GM21447 (cell line): ENCODE data around the gene TBC1D32.
"Not testable (repeated sequence)": the region's sequence is repeated elsewhere in the genome, so short reads cannot be mapped to it uniquely, and the experiment has no call there.

ENCODE experiments used
- ATAC-seq: cut with Tn5 transposase; IDR thresholded peaks from one replicate; pipeline ENCODE4 v1.9.1; 2021; ENCODE audit not compliant: unreplicated experiment

TBC1D32 gene, protein sequence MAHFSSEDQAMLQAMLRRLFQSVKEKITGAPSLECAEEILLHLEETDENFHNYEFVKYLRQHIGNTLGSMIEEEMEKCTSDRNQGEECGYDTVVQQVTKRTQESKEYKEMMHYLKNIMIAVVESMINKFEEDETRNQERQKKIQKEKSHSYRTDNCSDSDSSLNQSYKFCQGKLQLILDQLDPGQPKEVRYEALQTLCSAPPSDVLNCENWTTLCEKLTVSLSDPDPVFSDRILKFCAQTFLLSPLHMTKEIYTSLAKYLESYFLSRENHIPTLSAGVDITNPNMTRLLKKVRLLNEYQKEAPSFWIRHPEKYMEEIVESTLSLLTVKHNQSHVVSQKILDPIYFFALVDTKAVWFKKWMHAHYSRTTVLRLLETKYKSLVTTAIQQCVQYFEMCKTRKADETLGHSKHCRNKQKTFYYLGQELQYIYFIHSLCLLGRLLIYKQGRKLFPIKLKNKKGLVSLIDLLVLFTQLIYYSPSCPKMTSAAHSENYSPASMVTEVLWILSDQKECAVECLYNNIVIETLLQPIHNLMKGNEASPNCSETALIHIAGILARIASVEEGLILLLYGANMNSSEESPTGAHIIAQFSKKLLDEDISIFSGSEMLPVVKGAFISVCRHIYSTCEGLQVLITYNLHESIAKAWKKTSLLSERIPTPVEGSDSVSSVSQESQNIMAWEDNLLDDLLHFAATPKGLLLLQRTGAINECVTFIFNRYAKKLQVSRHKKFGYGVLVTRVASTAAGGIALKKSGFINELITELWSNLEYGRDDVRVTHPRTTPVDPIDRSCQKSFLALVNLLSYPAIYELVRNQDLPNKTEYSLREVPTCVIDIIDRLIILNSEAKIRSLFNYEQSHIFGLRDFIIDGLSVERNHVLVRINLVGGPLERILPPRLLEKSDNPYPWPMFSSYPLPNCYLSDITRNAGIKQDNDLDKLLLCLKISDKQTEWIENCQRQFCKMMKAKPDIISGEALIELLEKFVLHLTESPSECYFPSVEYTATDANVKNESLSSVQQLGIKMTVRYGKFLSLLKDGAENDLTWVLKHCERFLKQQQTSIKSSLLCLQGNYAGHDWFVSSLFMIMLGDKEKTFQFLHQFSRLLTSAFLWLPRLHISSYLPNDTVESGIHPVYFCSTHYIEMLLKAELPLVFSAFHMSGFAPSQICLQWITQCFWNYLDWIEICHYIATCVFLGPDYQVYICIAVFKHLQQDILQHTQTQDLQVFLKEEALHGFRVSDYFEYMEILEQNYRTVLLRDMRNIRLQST

GRCh38 chr6:121334299-121335086 is at the start of gene TBC1D32:
TBC1D32 (minus strand) TSS chr6:121334480; CDS start chr6:121334430, 50 bp downstream.
- ATAC-seq, result peak; percentile 93

GRCh38 chr6:121383478-121383877 is 49.2 kb upstream of the TBC1D32 start:
- ATAC-seq, result no peak

DNA sequence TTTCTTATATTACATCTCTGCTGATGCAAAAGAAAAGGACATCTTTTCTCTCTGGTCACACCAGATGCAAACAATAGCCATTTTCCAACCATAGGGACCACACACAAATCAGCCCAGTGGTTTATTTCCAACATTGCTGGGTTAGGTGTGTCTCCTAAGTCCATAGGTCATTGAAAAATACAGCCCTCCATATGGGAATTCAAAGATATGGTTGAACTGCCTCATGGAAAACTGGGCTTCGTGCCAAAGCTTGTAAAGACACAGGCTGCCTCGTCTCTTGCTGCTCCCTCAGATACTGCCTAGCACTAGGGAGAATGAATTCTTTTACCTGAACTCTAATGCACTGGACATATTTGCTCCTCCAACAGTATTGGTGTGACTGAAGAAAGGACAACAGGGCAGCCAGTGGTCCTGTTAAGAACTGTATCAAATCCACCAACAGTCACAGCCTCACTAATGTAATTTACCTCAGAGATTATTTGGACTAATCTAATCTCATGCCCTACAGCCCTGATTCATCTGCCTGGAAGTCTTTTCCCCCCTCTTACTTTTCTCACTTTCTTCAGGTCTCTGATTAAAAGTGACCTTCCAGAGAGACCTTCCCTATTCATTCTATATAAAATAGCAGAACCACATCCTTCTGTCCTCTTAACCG is 48.3 kb upstream of the TBC1D32 start:
- ATAC-seq, result no peak

- ATAC-seq, result no peak
Observed at GRCh38 chr6:121376411-121376810, 42.1 kb upstream of the TBC1D32 start.

- not testable (repeated sequence) for ATAC-seq
Observed at GRCh38 chr6:121374219-121374618, 39.9 kb upstream of the TBC1D32 start.

GRCh38 chr6:121365536-121366521 is 31.5 kb upstream of the TBC1D32 start:
- no peak for ATAC-seq

DNA sequence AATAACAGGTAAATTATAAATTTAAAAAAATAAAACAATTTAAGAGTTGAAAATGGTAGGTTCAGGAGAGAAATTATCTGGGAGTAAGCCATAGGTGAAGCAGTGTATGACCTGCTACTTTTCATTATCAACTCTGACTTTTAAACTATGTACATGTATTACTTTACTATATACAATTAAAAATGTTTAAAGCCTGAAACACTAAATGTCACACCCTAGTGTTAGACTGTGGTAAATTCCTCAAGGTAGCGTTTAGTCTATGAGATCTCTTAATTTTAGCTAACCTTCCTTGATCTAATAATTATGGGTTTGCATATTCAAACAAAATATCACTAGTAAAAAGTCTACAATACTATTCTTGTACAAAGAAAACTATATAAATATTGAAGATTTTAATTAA is 22.3 kb upstream of the TBC1D32 start:
- ATAC-seq, result no peak

GRCh38 chr6:121354764-121355163 is 20.5 kb upstream of the TBC1D32 start:
- ATAC-seq, result no peak

- ATAC-seq, result no peak
Observed at GRCh38 chr6:121352941-121353340, 18.7 kb upstream of the TBC1D32 start.

DNA sequence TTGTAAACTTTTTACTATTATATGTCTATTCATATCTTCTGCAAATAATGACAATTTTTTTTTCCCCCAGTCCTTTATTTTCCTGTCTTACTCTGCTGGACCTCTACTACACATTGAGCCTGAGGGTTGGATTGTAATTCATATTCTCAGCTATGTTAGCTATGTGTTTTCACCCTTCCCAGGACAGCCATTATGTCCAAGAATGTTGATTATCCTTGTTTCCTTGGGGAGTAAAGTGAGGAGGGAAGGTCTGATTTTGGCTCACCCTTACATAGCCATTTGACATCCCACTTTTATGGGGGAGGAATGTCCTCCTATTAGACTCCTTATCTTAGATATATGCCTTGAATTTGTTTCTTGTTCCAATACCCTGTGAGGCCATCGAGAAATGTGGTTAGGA is 17.6 kb upstream of the TBC1D32 start:
- ATAC-seq, result no peak

- ATAC-seq, result no peak
Observed at GRCh38 chr6:121349596-121349995, 15.3 kb upstream of the TBC1D32 start.

DNA sequence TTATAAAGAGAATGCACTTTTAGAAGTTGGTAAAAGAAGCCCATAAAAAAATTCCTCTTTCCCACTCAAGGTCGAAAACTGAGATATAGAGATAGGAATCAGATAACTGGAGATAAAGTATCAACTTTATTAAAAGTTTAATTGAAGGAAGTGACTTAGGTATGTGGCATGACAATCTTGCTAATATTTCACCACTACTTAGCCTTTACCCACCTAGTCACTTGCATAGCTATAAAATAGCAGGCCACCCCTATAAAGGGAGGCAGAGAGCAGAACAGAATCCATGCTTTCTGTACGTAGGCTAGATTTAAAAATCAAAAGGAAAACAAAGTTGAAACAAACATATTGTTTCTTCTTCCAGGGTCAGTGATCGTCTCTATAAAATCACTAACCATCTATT is 13.2 kb upstream of the TBC1D32 start:
- ATAC-seq, result no peak

DNA sequence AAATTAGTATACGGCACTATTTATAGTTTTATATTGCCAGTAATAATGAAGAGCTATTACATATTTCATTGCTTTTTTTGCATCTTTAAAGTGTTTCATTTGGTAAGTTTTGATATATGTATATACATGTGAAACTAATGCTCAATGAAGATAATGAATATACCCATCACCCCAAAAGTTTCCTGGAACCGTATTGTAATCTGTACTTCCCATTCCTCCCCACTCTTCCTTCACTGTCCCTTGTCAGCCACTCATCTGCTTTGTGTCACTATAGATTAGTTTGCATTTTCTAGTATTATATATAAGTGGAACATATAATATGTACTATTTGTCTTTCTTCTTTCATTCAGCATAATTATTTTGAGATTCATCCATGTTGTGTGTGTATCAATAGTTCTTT is 10.3 kb upstream of the TBC1D32 start:
- ATAC-seq, result no peak

DNA sequence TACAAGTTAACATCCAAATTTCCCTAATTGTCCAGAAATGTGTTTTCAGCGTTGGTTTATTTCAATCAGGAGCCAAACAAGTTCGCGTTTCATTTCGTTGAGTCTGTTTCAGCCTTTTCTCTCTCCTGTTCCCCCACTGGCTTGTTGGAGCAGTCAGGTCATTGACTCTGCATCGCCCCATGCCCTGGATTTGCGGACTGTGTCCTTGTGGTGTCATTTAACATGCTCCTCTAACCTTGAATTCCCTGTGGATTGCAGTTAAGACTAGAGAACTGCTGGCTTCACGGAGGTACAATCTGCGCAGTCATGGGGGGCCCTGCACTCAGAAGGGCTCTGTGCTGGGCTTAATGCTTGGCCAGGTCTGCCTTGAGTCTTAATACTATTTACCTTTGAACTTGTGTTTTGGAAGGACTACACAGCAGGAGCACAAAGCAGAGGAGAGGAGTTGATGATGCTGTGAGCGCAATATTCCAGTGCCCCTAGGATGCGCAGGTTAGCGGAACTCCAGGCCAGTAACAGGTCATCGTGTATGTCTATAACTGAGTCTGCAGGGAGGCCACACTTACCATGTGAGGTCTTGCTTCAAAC is 5.5 kb upstream of the TBC1D32 start:
- no peak for ATAC-seq

DNA sequence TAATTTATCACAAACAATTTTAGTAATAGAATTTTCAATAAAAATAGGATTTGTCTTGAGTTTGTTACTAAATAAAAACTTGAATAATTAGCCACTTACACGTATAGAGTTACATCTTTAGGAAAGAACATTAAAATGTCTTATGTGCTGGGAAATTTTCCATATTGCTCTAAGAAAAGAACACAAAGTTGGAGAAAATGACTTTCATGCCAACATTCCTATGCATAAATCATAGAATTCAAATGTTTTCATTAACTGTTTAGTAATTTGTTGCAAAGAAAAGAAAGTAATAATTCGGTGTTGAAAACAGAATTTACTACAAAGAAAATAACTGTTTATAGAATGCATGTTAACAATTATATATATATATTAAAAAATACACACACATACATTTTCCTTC is 4.7 kb upstream of the TBC1D32 start:
- no peak for ATAC-seq

DNA sequence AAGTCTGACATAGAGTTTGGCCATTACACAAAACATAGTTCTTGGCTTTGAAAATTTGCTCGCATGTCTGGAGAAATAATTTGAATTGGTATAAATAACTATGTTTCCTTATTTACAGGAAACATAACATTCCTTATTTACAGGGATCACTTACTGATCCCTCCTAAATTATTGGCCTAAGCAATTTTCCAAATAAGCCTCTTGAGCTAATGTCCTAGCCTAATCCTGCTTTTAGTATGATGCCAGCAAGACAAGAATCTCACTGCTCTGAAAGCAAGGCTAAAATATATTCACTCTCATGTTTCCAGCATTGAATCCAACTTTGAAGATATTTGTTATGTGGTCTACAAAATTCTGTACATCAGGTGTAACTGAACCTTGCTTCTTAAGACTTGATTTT is 4.1 kb upstream of the TBC1D32 start:
- no peak for ATAC-seq

GRCh38 chr6:121335087-121336008 is 1.1 kb upstream of the TBC1D32 start:
- peak; percentile 6 for ATAC-seq
